Mesenchymal stem cell (in vitro differentiated cells and primary cell): Measurements from ENCODE around the gene WDR31.

Experiments
- DNase-seq: peaks from one replicate; pipeline ENCODE4 v3.0.0-alpha.2; 2013
- H2AFZ ChIP-seq: one replicate; pipeline ENCODE4 v1.6.1; 2013; ENCODE audit warnings: low read depth, mild to moderate bottlenecking, control low read depth, inconsistent platforms, low read length, moderate library complexity
- H2AK5ac ChIP-seq: 2 replicates; pipeline ENCODE4 v1.6.1; 2013; ENCODE audit warnings: low read length, moderate library complexity, mild to moderate bottlenecking, inconsistent platforms; ENCODE audit not compliant: severe bottlenecking
- H2BK120ac ChIP-seq: one replicate; pipeline ENCODE4 v1.6.1; 2013; ENCODE audit warnings: low read depth, mild to moderate bottlenecking, inconsistent platforms, low read length, moderate library complexity
- H2BK12ac ChIP-seq, 2 experiments: one replicate each; pipeline ENCODE4 v1.6.1; 2013; ENCODE audit warnings: inconsistent platforms in 2 of 2, low read length in 2 of 2, mild to moderate bottlenecking in 2 of 2, moderate library complexity in 2 of 2, control low read depth in 1 of 2
- H2BK15ac ChIP-seq: one replicate; pipeline ENCODE4 v1.6.1; 2013; ENCODE audit warnings: mild to moderate bottlenecking, low read depth, inconsistent platforms; ENCODE audit not compliant: poor library complexity, severe bottlenecking
- H2BK5ac ChIP-seq: 2 replicates; pipeline ENCODE4 v1.6.1; 2013; ENCODE audit warnings: low read depth, mild to moderate bottlenecking, low read length, control low read depth, inconsistent platforms; ENCODE audit not compliant: poor library complexity, severe bottlenecking
- H3K14ac ChIP-seq, 2 experiments: one replicate each; pipeline ENCODE4 v1.6.1; 2013; ENCODE audit warnings: inconsistent platforms in 2 of 2, low read length in 2 of 2, control low read depth in 1 of 2, mild to moderate bottlenecking in 1 of 2, moderate library complexity in 1 of 2
- H3K18ac ChIP-seq, 2 experiments: one replicate each; pipeline ENCODE4 v1.6.1; 2013; ENCODE audit warnings: inconsistent platforms in 2 of 2, low read length in 2 of 2, control low read depth in 1 of 2, low read depth in 1 of 2, mild to moderate bottlenecking in 1 of 2
- H3K23ac ChIP-seq, 2 experiments: one replicate each; pipeline ENCODE4 v1.6.1; 2013; ENCODE audit warnings: inconsistent platforms in 2 of 2, low read length in 2 of 2, mild to moderate bottlenecking in 2 of 2, moderate library complexity in 2 of 2, control low read depth in 1 of 2
- H3K27ac ChIP-seq: 2 replicates; pipeline ENCODE4 v1.5.1; 2013; ENCODE audit warnings: mild to moderate bottlenecking, moderate library complexity, low read length, control low read depth, inconsistent platforms; ENCODE audit not compliant: poor library complexity, severe bottlenecking
- H3K27me3 ChIP-seq, 2 experiments: 2 replicates each; pipeline versions ENCODE4 v1.6.1 to v1.7.0; 2013; ENCODE audit warnings: low read length in 2 of 2, mild to moderate bottlenecking in 2 of 2, moderate library complexity in 2 of 2, control low read depth in 1 of 2, inconsistent platforms in 1 of 2; ENCODE audit not compliant: control insufficient read depth in 1 of 2, insufficient read depth in 1 of 2
- H3K36me3 ChIP-seq, 2 experiments: 2 replicates each; pipeline versions ENCODE4 v1.6.1 to v1.7.0; 2013; ENCODE audit warnings: low read length in 2 of 2, control low read depth in 1 of 2, inconsistent platforms in 1 of 2, low read depth in 1 of 2, mild to moderate bottlenecking in 1 of 2; ENCODE audit not compliant: insufficient read depth in 2 of 2, control insufficient read depth in 1 of 2
- H3K4ac ChIP-seq, 2 experiments: one replicate each; pipeline ENCODE4 v1.6.1; 2013; ENCODE audit warnings: inconsistent platforms in 2 of 2, low read length in 2 of 2, mild to moderate bottlenecking in 2 of 2, moderate library complexity in 2 of 2, control low read depth in 1 of 2, low read depth in 1 of 2
- H3K4me1 ChIP-seq: 2 replicates; pipeline ENCODE4 v1.6.1; 2013; ENCODE audit warnings: low read depth, low read length, control low read depth; ENCODE audit not compliant: control insufficient read depth, insufficient read depth
- H3K4me2 ChIP-seq: 2 replicates; pipeline ENCODE4 v1.6.1; 2013; ENCODE audit warnings: low read length, mild to moderate bottlenecking, inconsistent platforms; ENCODE audit not compliant: poor library complexity, severe bottlenecking
- H3K4me3 ChIP-seq, 2 experiments: 2 replicates each; pipeline versions ENCODE4 v1.5.1 to v1.7.0; 2013; ENCODE audit warnings: low read length in 2 of 2, mild to moderate bottlenecking in 2 of 2, control low read depth in 1 of 2, low read depth in 1 of 2; ENCODE audit not compliant: insufficient read depth in 1 of 2
- H3K79me1 ChIP-seq: replicated peaks from 2 replicates; pipeline ENCODE4 v1.6.1; 2013; ENCODE audit warnings: mild to moderate bottlenecking, control low read depth, low read length, inconsistent platforms; ENCODE audit not compliant: poor library complexity, severe bottlenecking
- H3K9ac ChIP-seq: 2 replicates; pipeline ENCODE4 v1.7.0; 2013; ENCODE audit warnings: mild to moderate bottlenecking, low read length, moderate library complexity
- H3K9me3 ChIP-seq: 2 replicates; pipeline ENCODE4 v1.7.0; 2013; ENCODE audit warnings: mild to moderate bottlenecking, low read length; ENCODE audit not compliant: control insufficient read depth
- H4K8ac ChIP-seq: one replicate; pipeline ENCODE4 v1.6.1; 2013; ENCODE audit warnings: inconsistent platforms, mild to moderate bottlenecking, low read length, moderate library complexity
- H4K91ac ChIP-seq: one replicate; pipeline ENCODE4 v1.6.1; 2013; ENCODE audit warnings: mild to moderate bottlenecking, low read length, inconsistent platforms
- WGBS: methylation state at CpG from one replicate; pipeline ENCODE4 v1.1.7; 2013; ENCODE audit warnings: mixed read lengths; 5-methylcytosine and 5-hydroxymethylcytosine counted together

WDR31 gene

DNA sequence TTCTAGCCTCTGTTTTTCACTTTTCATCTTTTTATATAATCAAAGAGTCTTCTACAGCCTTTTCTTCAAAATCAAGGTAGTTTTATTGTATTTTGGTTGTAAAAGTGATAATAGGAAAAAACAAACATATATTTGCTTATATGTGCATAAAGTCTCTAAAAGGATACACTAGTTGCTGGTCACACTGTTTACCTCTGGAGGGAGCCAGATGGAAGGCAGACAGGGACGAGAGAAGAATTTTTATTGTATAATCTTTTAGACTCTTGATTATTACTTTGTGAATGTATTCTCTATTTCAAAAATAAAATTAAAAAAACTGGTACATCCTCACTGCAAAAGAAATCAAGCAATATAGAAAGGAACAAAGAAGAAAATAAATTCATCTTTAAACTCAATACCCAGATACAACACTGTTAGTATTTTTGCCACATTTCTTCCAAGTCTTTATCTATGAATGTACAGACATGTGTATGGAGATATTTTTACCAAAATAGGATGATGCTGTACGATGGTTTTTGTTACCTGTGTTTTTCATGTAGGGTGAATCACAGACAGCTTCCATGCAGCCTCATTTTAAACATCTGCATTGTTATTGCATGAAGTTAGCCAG is 30.8 kb downstream of the WDR31 start:
- WGBS, result no CpG with 5 or more reads among the region's 2 CpGs
- no peak overlapping the region for H3K4me3 ChIP-seq
- no peak overlapping the region for H2BK120ac ChIP-seq
- peaks cover 4% of the 10 kb centered on the region for H3K4me1 ChIP-seq
- no peak overlapping the region for H3K23ac ChIP-seq
- H3K9ac ChIP-seq, result no peak overlapping the region
- no peak overlapping the region for H3K14ac ChIP-seq
- H3K4ac ChIP-seq, result no peak overlapping the region
- no peak overlapping the region for H2BK5ac ChIP-seq
- H3K36me3 ChIP-seq, result no peaks in the 10 kb centered on the region
- no peak overlapping the region for H4K91ac ChIP-seq
- no peak overlapping the region for H2BK12ac ChIP-seq
- no peak overlapping the region for H3K4me2 ChIP-seq
- no peak overlapping the region for H2AK5ac ChIP-seq
- no peaks in the 10 kb centered on the region for H3K79me1 ChIP-seq
- peak; percentile 61 for DNase-seq
- H3K9me3 ChIP-seq, result no peaks in the 10 kb centered on the region
- H3K18ac ChIP-seq, result no peak overlapping the region
- H3K27ac ChIP-seq, result no peak overlapping the region
- H2AFZ ChIP-seq, result no peak overlapping the region
- H3K27me3 ChIP-seq, result no peaks in the 10 kb centered on the region
- no peak overlapping the region for H4K8ac ChIP-seq
- no peak overlapping the region for H2BK15ac ChIP-seq

DNA sequence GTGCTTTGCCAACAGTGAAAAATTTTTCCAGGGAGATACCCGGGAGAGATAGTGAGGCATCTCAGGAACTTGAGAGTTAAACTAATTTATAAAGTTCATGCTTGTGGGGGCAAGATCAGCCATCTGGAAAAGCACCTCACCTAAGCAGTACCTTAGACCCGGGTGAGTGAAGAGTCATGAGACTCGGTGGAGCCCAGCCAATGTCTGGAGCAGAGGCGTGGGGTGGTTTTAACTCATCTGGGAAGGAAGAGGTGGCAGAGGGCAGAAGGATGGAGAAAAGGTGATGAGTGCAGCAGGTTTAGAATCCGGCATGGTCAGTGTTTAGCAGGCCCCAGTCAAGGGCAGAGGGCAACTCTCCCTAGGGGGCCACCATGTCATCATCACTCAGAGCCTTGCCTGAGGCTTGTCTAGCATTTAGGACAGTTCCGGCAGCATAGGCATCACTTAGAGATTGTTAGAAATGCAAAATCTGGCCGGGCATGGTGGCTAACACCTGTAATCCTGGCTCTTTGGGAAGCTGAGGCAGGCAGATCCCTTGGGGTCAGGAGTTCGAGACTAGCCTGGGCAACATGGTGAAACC is 32.6 kb downstream of the WDR31 start:
- Histone ChIP-seq H4K8ac (no peak overlapping the region), H3K4ac (no peak overlapping the region), H2BK12ac (no peak overlapping the region), H3K27me3 (peaks cover 4 to 6% of the 10 kb centered on the region in 2 experiments), H3K4me2 (no peak overlapping the region), H3K23ac (no peak overlapping the region), H2BK5ac (no peak overlapping the region), H2BK120ac (no peak overlapping the region), H3K79me1 (no peaks in the 10 kb centered on the region), H2AK5ac (no peak overlapping the region), H3K9ac (no peak overlapping the region), H3K36me3 (no peaks in the 10 kb centered on the region), H3K9me3 (no peaks in the 10 kb centered on the region), H3K18ac (no peak overlapping the region), H3K14ac (no peak overlapping the region), H2BK15ac (no peak overlapping the region), H3K27ac (no peak overlapping the region), H3K4me1 (peaks cover 8% of the 10 kb centered on the region), H2AFZ (no peak overlapping the region), H4K91ac (no peak overlapping the region), H3K4me3 (no peak overlapping the region)
- no peak for DNase-seq
- WGBS, result 83% methylated on average over 7 of the region's 8 CpGs

DNA sequence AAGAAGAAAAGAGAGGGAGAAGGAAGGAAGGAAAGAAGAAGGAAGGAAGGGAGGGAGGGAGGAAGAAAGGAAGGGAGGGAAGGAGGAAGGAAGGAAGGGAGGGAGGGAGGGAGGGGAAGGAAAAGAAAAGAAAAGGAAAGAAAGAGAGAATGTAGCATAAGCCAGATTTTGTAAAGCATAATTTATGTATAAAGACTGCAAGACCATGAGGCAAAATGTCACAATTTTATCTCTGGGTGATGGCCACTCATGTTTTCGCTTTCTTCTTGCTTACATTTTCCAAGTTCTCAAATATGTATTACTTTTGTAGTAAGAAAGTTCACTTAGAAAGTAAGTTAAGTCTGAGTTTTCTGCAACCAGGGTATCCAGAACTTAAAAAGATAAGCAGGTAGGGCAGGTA is 33.5 kb downstream of the WDR31 start:
- no peak for DNase-seq
- no peak overlapping the region for H4K91ac ChIP-seq
- no peaks in the 10 kb centered on the region for H3K36me3 ChIP-seq
- H3K4me3 ChIP-seq, result no peak overlapping the region
- H2AK5ac ChIP-seq, result no peak overlapping the region
- H3K18ac ChIP-seq, result no peak overlapping the region
- H4K8ac ChIP-seq, result no peak overlapping the region
- no peak overlapping the region for H3K27ac ChIP-seq
- H2BK15ac ChIP-seq, result no peak overlapping the region
- H3K9ac ChIP-seq, result no peak overlapping the region
- H3K4me1 ChIP-seq, result peaks cover 8% of the 10 kb centered on the region
- no peak overlapping the region for H3K23ac ChIP-seq
- no peak overlapping the region for H3K4me2 ChIP-seq
- H3K14ac ChIP-seq, result no peak overlapping the region
- no peak overlapping the region for H2BK5ac ChIP-seq
- no CpG with 5 or more reads among the region's 1 CpG for WGBS
- peaks cover 4 to 11% of the 10 kb centered on the region in 2 experiments for H3K27me3 ChIP-seq
- H2BK120ac ChIP-seq, result no peak overlapping the region
- no peak overlapping the region for H3K4ac ChIP-seq
- no peaks in the 10 kb centered on the region for H3K79me1 ChIP-seq
- no peaks in the 10 kb centered on the region for H3K9me3 ChIP-seq
- no peak overlapping the region for H2BK12ac ChIP-seq
- no peak overlapping the region for H2AFZ ChIP-seq

DNA sequence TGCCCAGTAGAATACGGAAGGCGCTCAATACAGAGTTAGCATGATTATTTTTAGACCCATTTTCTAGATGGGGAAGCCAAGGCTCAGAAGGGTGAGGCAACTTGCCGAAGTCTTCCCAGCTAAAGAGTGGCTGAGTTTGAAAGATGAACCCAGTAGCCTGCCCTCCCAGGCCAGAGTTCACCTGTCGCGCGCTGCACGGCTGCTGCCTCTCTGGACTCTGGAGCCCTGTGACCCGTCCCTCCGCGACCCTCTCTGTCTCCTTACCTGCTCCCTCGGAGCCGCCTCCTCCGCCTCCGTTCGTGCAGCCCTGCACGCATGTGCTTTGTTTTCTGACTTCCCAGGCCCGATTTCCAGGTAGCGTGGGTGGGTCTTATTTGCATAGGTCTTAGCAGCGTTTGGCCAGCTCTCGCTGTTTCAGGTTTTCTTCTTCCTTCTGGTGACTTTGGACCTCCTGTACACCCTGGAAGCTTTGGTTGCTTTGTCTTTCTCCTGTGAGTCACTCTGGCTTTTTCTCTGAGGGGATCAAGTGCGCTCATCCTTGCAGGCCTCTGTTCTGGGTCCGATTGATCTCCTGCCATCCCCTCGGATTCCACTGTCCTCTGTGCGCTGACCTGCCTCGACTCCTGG is 37.2 kb downstream of the WDR31 start, which contains the start of gene RNF183:
TSS of gene RNF183 (minus strand) at position 585 of the 627 bp plus-strand sequence. CDS start 5,192 bp downstream, outside the sequence.
- Histone ChIP-seq H3K36me3 (no peaks in the 10 kb centered on the region), H3K79me1 (no peaks in the 10 kb centered on the region), H2BK5ac (no peak within 1 kb of the TSS), H2BK120ac (no peak within 1 kb of the TSS), H3K27me3 (peaks cover 7 to 32% of the 10 kb centered on the region in 2 experiments), H3K23ac (no peak within 1 kb of the TSS), H3K9me3 (no peaks in the 10 kb centered on the region), H4K91ac (no peak within 1 kb of the TSS), H3K4ac (no peak within 1 kb of the TSS), H3K4me3 (no peak within 1 kb of the TSS), H3K4me1 (peaks cover 8% of the 10 kb centered on the region), H3K4me2 (no peak within 1 kb of the TSS), H2BK12ac (no peak within 1 kb of the TSS), H3K14ac (no peak within 1 kb of the TSS), H3K9ac (no peak within 1 kb of the TSS), H3K27ac (no peak within 1 kb of the TSS), H2BK15ac (no peak within 1 kb of the TSS), H2AFZ (no peak within 1 kb of the TSS), H2AK5ac (no peak within 1 kb of the TSS), H4K8ac (no peak within 1 kb of the TSS), H3K18ac (no peak within 1 kb of the TSS)
- 81% methylated on average over 25 of the region's 25 CpGs for WGBS
- no peak for DNase-seq
